SU-DHL-6 (cell line): ENCODE results near the gene PLD5.

Source experiments
- H2AFZ ChIP-seq: fragments of 200-600 bp; sonication (generic); 2 replicates; pipeline ENCODE4 v1.6.1; 2014; ENCODE audit warnings: low read depth, mild to moderate bottlenecking, moderate library complexity, mixed read lengths, antibody characterized with exemption, low read length; ENCODE audit not compliant: severe bottlenecking
- H3F3A ChIP-seq: fragments of 200-600 bp; shearing (Covaris generic); 2 replicates; pipeline ENCODE4 v1.6.0; 2016; ENCODE audit warnings: antibody characterized with exemption, mild to moderate bottlenecking; ENCODE audit not compliant: insufficient read depth
- H3K27ac ChIP-seq: fragments of 200-600 bp; sonication (generic); 2 replicates; pipeline ENCODE4 v1.5.1; 2016; ENCODE audit warnings: low read depth, mild to moderate bottlenecking, low read length, moderate library complexity, mixed read lengths
- H3K27me3 ChIP-seq: fragments of 200-600 bp; sonication (generic), shearing (Covaris generic); 2 replicates; pipeline ENCODE4 v1.6.0; 2014; ENCODE audit warnings: mild to moderate bottlenecking, low read length
- H3K36me3 ChIP-seq: fragments of 200-600 bp; sonication (generic); 2 replicates; pipeline ENCODE4 v1.6.1; 2014; ENCODE audit warnings: mild to moderate bottlenecking, low read length, mixed read lengths
- H3K4me2 ChIP-seq: fragments of 300-600, 200-600 bp; shearing (Covaris generic), sonication (generic); 2 replicates; pipeline ENCODE4 v1.6.0; 2014; ENCODE audit warnings: low read length, low read depth, mild to moderate bottlenecking; ENCODE audit not compliant: poor library complexity, severe bottlenecking
- H3K4me3 ChIP-seq: fragments of 200-600 bp; sonication (generic); 2 replicates; pipeline ENCODE4 v1.5.1; 2014; ENCODE audit warnings: antibody characterized with exemption, low read length, mild to moderate bottlenecking, mixed read lengths; ENCODE audit not compliant: insufficient read depth, poor library complexity, severe bottlenecking
- H3K79me2 ChIP-seq: fragments of 200-600 bp; sonication (generic); 2 replicates; pipeline ENCODE4 v1.6.1; 2014; ENCODE audit warnings: mild to moderate bottlenecking, low read length, moderate library complexity; ENCODE audit not compliant: insufficient read depth
- H3K9ac ChIP-seq: fragments of 200-600 bp; sonication (generic); 2 replicates; pipeline ENCODE4 v1.7.0; 2014; ENCODE audit warnings: mild to moderate bottlenecking, low read length
- H3K9me2 ChIP-seq: fragments of 200-600 bp; sonication (generic); replicated peaks from 2 replicates; pipeline ENCODE4 v1.6.1; 2014; ENCODE audit warnings: low read length; ENCODE audit not compliant: insufficient read depth
- H3K9me3 ChIP-seq: fragments of 200-600 bp; sonication (generic); 2 replicates; pipeline ENCODE4 v1.6.1; 2014; ENCODE audit warnings: low read length, mixed read lengths; ENCODE audit not compliant: insufficient read depth
- H4K20me1 ChIP-seq: fragments of 200-600 bp; sonication (generic); 2 replicates; pipeline ENCODE4 v1.6.1; 2014; ENCODE audit warnings: low read depth, mild to moderate bottlenecking, antibody characterized with exemption, low read length, moderate library complexity, mixed read lengths
- CTCF ChIP-seq: fragments of 200-600 bp; sonication (generic); IDR thresholded peaks from one replicate; pipeline ENCODE4 v1.5.1; 2017; ENCODE audit warnings: antibody characterized with exemption, mild to moderate bottlenecking, low read length, moderate library complexity; ENCODE audit not compliant: insufficient read depth, poor library complexity, severe bottlenecking
- EZH2phosphoT487 ChIP-seq: fragments of 200-600 bp; sonication (generic), shearing (Covaris generic); conservative IDR thresholded peaks from 2 replicates; pipeline ENCODE4 v1.6.1; 2018; ENCODE audit warnings: mild to moderate bottlenecking, antibody characterized with exemption, low read length, moderate library complexity, mixed read lengths

The PLD5 gene

GRCh38 chr1:242554577-242554976 lies 30.1 kb upstream of the PLD5 start:
- H3K4me3 ChIP-seq = no peak overlapping the region
- no peaks in the 10 kb centered on the region for H3K36me3 ChIP-seq
- H3K9me2 ChIP-seq = no peaks in the 10 kb centered on the region
- no peaks in the 10 kb centered on the region for H3F3A ChIP-seq
- H3K27ac ChIP-seq = no peak overlapping the region
- TF ChIP-seq CTCF (no peak), EZH2phosphoT487 (no peak)
- H3K27me3 ChIP-seq = no peaks in the 10 kb centered on the region
- H2AFZ ChIP-seq = no peak overlapping the region
- no peak overlapping the region for H3K9ac ChIP-seq
- no peaks in the 10 kb centered on the region for H3K79me2 ChIP-seq
- H4K20me1 ChIP-seq = no peaks in the 10 kb centered on the region
- no peaks in the 10 kb centered on the region for H3K9me3 ChIP-seq
- H3K4me2 ChIP-seq = no peak overlapping the region

GRCh38 chr1:242546849-242547729 lies 22.6 kb upstream of the PLD5 start:
- TF ChIP-seq EZH2phosphoT487 (no peak), CTCF (no peak)
- Histone ChIP-seq H3K27ac (no peak overlapping the region), H3K27me3 (no peaks in the 10 kb centered on the region), H3K4me2 (no peak overlapping the region), H3K9ac (no peak overlapping the region), H3K79me2 (no peaks in the 10 kb centered on the region), H3K9me2 (no peaks in the 10 kb centered on the region), H3K36me3 (no peaks in the 10 kb centered on the region), H3F3A (no peaks in the 10 kb centered on the region), H4K20me1 (no peaks in the 10 kb centered on the region), H3K9me3 (no peaks in the 10 kb centered on the region), H3K4me3 (no peak overlapping the region), H2AFZ (no peak overlapping the region)

- no peak overlapping the region for H2AFZ ChIP-seq
- no peak overlapping the region for H3K9ac ChIP-seq
- H3K4me2 ChIP-seq = no peak overlapping the region
- H3K27ac ChIP-seq = no peak overlapping the region
- H3K4me3 ChIP-seq = no peak overlapping the region
- no peak for TF ChIP-seq CTCF
- no peak for TF ChIP-seq EZH2phosphoT487
- H3K36me3 ChIP-seq = no peaks in the 10 kb centered on the region
- no peaks in the 10 kb centered on the region for H3F3A ChIP-seq
- no peaks in the 10 kb centered on the region for H3K9me2 ChIP-seq
- H4K20me1 ChIP-seq = no peaks in the 10 kb centered on the region
- no peaks in the 10 kb centered on the region for H3K79me2 ChIP-seq
- no peaks in the 10 kb centered on the region for H3K9me3 ChIP-seq
- H3K27me3 ChIP-seq = no peaks in the 10 kb centered on the region
Observed at GRCh38 chr1:242546441-242546840, 21.9 kb upstream of the PLD5 start.
